Heart left ventricle (tissue), 16 donors: Measurements from ENCODE around the gene BTD. TPM values are rescaled to one million over a fixed set of nuclear protein-coding genes. Genes with fewer than 3 reads are reported as not detected.

Source experiments
- ATAC-seq, 4 donors: fragments of 200-7000 bp; cut with Tn5 transposase; one replicate each; pipeline ENCODE4 v1.9.1; 2020 to 2022; ENCODE audit warnings: moderate library complexity in 4 of 4, mild to moderate bottlenecking in 3 of 4, moderate number of reproducible peaks in 1 of 4
- DNase-seq, 5 donors: peaks; one replicate each; pipeline ENCODE4 v3.0.0-alpha.2; 2020
- H3K27ac ChIP-seq, 12 donors: fragments of 200-600 bp; sonication (generic) in 4 of 12; one replicate each; pipeline versions ENCODE4 v1.5.0 to v1.8.0; 2016 to 2022; ENCODE audit warnings: mild to moderate bottlenecking in 2 of 12
- H3K27me3 ChIP-seq, 9 donors: fragments of 200-600 bp; sonication (generic) in 2 of 9; one replicate each; pipeline versions ENCODE4 v1.5.1 to v1.8.0; 2016 to 2022; ENCODE audit warnings: mild to moderate bottlenecking in 3 of 9
- H3K36me3 ChIP-seq, 9 donors: fragments of 200-600 bp; sonication (generic) in 2 of 9; one replicate each; pipeline versions ENCODE4 v1.5.0 to v1.8.0; 2018 to 2022; ENCODE audit warnings: mild to moderate bottlenecking in 2 of 9
- H3K4me1 ChIP-seq, 12 donors: fragments of 200-600 bp; sonication (generic) in 4 of 12; one replicate each; pipeline versions ENCODE4 v1.5.0 to v1.8.0; 2016 to 2022; ENCODE audit warnings: mild to moderate bottlenecking in 3 of 12
- H3K4me3 ChIP-seq, 12 donors: fragments of 200-600 bp; sonication (generic) in 4 of 12; one replicate each; pipeline versions ENCODE4 v1.5.0 to v1.8.0; 2017 to 2022; ENCODE audit warnings: mild to moderate bottlenecking in 9 of 12, moderate library complexity in 4 of 12
- H3K9me3 ChIP-seq, 12 donors: fragments of 200-600 bp; sonication (generic) in 4 of 12; one replicate each; pipeline versions ENCODE4 v1.5.0 to v1.8.0; 2016 to 2022; ENCODE audit warnings: mild to moderate bottlenecking in 1 of 12
- POLR2A ChIP-seq, 2 donors: fragments of 450-650 bp; IDR thresholded peaks; one replicate each; pipeline ENCODE4 v1.6.1; 2017; ENCODE audit warnings: antibody characterized with exemption in 2 of 2, mild to moderate bottlenecking in 2 of 2, moderate library complexity in 2 of 2
- WGBS, 4 donors: extraction: QIAGEN DNeasy Blood & Tissue Kit in 2 of 4; methylation state at CpG; one replicate each; pipeline versions ENCODE4 v1.1.5 to v1.1.7; 2013 to 2018; 5-methylcytosine and 5-hydroxymethylcytosine counted together
- intact Hi-C, 10 donors: fragments of 100-400 bp; cut with DNase I; formaldehyde crosslinking; loops; one replicate each; pipeline versions ENCODE4 v1.11.1 to v1.14.2; 2022
- polyA plus RNA-seq, 2 donors: library from polyadenylated mRNA; stranded (reverse); fragments of 200-250 nt; gene quantifications; one replicate each; pipeline ENCODE4 v1.2.3, GENCODE V29; 2013
- total RNA-seq, 9 donors: library from RNA; depleted of rRNA in 2 of 9; stranded (reverse); fragments of >200 nt in 2 of 9; fragmentation: NEBNext Ultra II Directional in 3 of 9; extraction: Animal tissue kit (Norgen Biotek cat#: 25700) in 3 of 9; gene quantifications; one replicate each; pipeline versions ENCODE4 v1.1.0 to v1.2.4, GENCODE V29; 2016 to 2023
- TF ChIP-seq, protein P1 (sequence below), 12 donors: fragments of 200-600 bp; sonication (generic) in 4 of 12; IDR thresholded peaks; one replicate each; pipeline versions ENCODE4 v1.5.0 to v1.8.0; 2018 to 2022; ENCODE audit warnings: antibody characterized with exemption in 12 of 12, mild to moderate bottlenecking in 5 of 12
- donor health status: ischemic (EF 13 %, LVEDD 7.1; RV severe dilation, severe dysfunction).
- donor health status: healthy with polysubstance abuse.
- donor health status: DM: no; HTN: yes; CAD: no.
- donor health status: DM: no; HTN: no; CAD: no.
- donor health status: ischemic (EF 25% LVEDD 6.9; RV normal size, moderate dysfunction).
- donor health status: ischemic (EF 25% LVEDD 5.7; RV mildly dilated, moderate dysfunction).
- donor health status: healthy.
- donor health status: DM: yes; HTN: yes; CAD: no.
- donor health status: ischemic (EF 35%, LVEDD 5.7; RV mildly dilated, moderate dysfunction).
- donor health status: nonischemic (EF 11% LVEDD 7.7; RV severe dilation, severe dysfunction).
- donor health status: DM: yes; HTN: yes; CAD: no.
- donor health status: PGD.
- donor health status: ischemic (EF 29% LVEDD 5.4; RV normal size, mild dysfunction).
- donor health status: nonischemic (EF 23%, LVEDD 6.1; RV moderate dilation, normal function).

BTD gene
- total and polyA plus RNA-seq, 11 donors, result 4.2 to 16.4 (median 11.7) TPM

GRCh38 chr3:15638891-15639262, 37.3 kb downstream of the BTD start:
- Histone ChIP-seq H3K4me3 (no peak overlapping the region), H3K9me3 (no peaks in the 10 kb centered on the region), H3K4me1 (peaks cover 0 to 39% (median 18%) of the 10 kb centered on the region in 12 donors), H3K27me3 (no peaks in the 10 kb centered on the region), H3K36me3 (peaks cover 0 to 13% (median 0%) of the 10 kb centered on the region in 9 donors), H3K27ac (peak overlapping the region in 1 of 12 donors; percentile 85)
- no peak for TF ChIP-seq POLR2A (IDR thresholded peaks at IDR 0.05)
- TF ChIP-seq, protein P1, sequence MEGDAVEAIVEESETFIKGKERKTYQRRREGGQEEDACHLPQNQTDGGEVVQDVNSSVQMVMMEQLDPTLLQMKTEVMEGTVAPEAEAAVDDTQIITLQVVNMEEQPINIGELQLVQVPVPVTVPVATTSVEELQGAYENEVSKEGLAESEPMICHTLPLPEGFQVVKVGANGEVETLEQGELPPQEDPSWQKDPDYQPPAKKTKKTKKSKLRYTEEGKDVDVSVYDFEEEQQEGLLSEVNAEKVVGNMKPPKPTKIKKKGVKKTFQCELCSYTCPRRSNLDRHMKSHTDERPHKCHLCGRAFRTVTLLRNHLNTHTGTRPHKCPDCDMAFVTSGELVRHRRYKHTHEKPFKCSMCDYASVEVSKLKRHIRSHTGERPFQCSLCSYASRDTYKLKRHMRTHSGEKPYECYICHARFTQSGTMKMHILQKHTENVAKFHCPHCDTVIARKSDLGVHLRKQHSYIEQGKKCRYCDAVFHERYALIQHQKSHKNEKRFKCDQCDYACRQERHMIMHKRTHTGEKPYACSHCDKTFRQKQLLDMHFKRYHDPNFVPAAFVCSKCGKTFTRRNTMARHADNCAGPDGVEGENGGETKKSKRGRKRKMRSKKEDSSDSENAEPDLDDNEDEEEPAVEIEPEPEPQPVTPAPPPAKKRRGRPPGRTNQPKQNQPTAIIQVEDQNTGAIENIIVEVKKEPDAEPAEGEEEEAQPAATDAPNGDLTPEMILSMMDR (IDR thresholded peaks at IDR 0.05), result no peak
- no peak for ATAC-seq
- WGBS, 4 donors, result 96 to 100% (median 98%) methylated on average over 1 of the region's 1 CpG
- intact Hi-C loops, result loop anchor here in 5 of 10 donors (10.0 kb wide), 2 partner anchors 536 to 606 kb away; partner anchors contain the start of gene GALNT15 (in 1 of the 5)
- no peak for DNase-seq

GRCh38 chr3:15645246-15645645, 43.7 kb downstream of the BTD start:
- no peak for ATAC-seq

GRCh38 chr3:15645740-15646501, 44.4 kb downstream of the BTD start:
- 79 to 86% (median 84%) methylated on average over 18 of the region's 18 CpGs for WGBS, 4 donors
- Histone ChIP-seq H3K36me3 (peaks cover 0 to 13% (median 0%) of the 10 kb centered on the region in 9 donors), H3K9me3 (no peaks in the 10 kb centered on the region), H3K4me1 (peaks cover 0 to 35% (median 19%) of the 10 kb centered on the region in 12 donors), H3K27ac (peak overlapping the region in 6 of 12 donors; percentile 54 to 85 (median 77)), H3K27me3 (no peaks in the 10 kb centered on the region), H3K4me3 (no peak overlapping the region)
- DNase-seq, result no peak
- no peak for TF ChIP-seq POLR2A (IDR thresholded peaks at IDR 0.05)
- intact Hi-C loops, result no loop called here
- no peak for ATAC-seq

More at GRCh38 chr3:15645246-15645645, 43.7 kb downstream of the BTD start:
- Histone ChIP-seq H3K4me3 (no peak overlapping the region), H3K9me3 (no peaks in the 10 kb centered on the region), H3K27me3 (no peaks in the 10 kb centered on the region), H3K36me3 (peaks cover 0 to 13% (median 0%) of the 10 kb centered on the region in 9 donors), H3K27ac (peak overlapping the region in 1 of 12 donors; percentile 71), H3K4me1 (peaks cover 0 to 35% (median 19%) of the 10 kb centered on the region in 12 donors)
- no peak for DNase-seq
- intact Hi-C loops, result no loop called here
- 89 to 94% (median 92%) methylated on average over 6 of the region's 6 CpGs for WGBS, 4 donors
- TF ChIP-seq, protein P1 (IDR thresholded peaks at IDR 0.05), result no peak
- no peak for TF ChIP-seq POLR2A (IDR thresholded peaks at IDR 0.05)

- no peak overlapping the region for H3K4me3 ChIP-seq
- intact Hi-C loops, result no loop called here
- peak overlapping the region; percentile 3 to 85 (median 63) for H3K27ac ChIP-seq
- H3K27me3 ChIP-seq, result no peaks in the 10 kb centered on the region
- peaks cover 0 to 10% (median 0%) of the 10 kb centered on the region in 9 donors for H3K36me3 ChIP-seq
- no peak for TF ChIP-seq POLR2A (IDR thresholded peaks at IDR 0.05)
- TF ChIP-seq, protein P1 (IDR thresholded peaks at IDR 0.05), result no peak
- DNase-seq, result peak; percentile 55 to 79 (median 75)
- peak; percentile 48 to 89 (median 88) for ATAC-seq
- WGBS, 4 donors, result 47 to 65% (median 56%) methylated on average over 13 of the region's 13 CpGs
- no peaks in the 10 kb centered on the region for H3K9me3 ChIP-seq
- H3K4me1 ChIP-seq, result peaks cover 0 to 35% (median 21%) of the 10 kb centered on the region in 12 donors
Measured at GRCh38 chr3:15646851-15647511, 45.4 kb downstream of the BTD start.
